ENCODE data around the gene HOXB3. TPM values are rescaled to one million over a fixed set of nuclear protein-coding genes. Genes with fewer than 3 reads are reported as not detected.
A peak's percentile ranks its signal among the peaks of the same experiment; 100 is the strongest.

HOXB3 gene
- total RNA-seq, 2 donors from 2014 or later: 26.8 to 33.3 TPM

GRCh38 chr17:48589060-48589830 lies 796 bp downstream of the HOXB3 start:
- Histone ChIP-seq H3K9me3 (no peaks in the 10 kb centered on the region), H3K4me3 (peak overlapping the region; percentile 37), H3K36me3 (no peaks in the 10 kb centered on the region), H3K27me3 (replicated peaks; ENCODE audit: insufficient read depth) (no peaks in the 10 kb centered on the region), H3K27ac (peak overlapping the region in 1 of 2 donors; percentile 38), H3K4me1 (ENCODE audit: control insufficient read depth in 1 of 2, low read depth in 2 of 2) (peaks cover 13 to 21% of the 10 kb centered on the region in 2 donors)
- DNase-seq (ENCODE audit: low spot score) (no peak), ATAC-seq (ENCODE audit: insufficient number of reproducible peaks, low FRiP score, low read depth) (no peak)
- no peak for TF ChIP-seq CTCF (IDR thresholded peaks at IDR 0.05)

- Histone ChIP-seq H3K4me3 (no peak overlapping the region), H3K36me3 (no peaks in the 10 kb centered on the region), H3K27me3 (replicated peaks; ENCODE audit: insufficient read depth) (no peaks in the 10 kb centered on the region), H3K27ac (peak overlapping the region in 1 of 2 donors; percentile 38), H3K4me1 (ENCODE audit: control insufficient read depth in 1 of 2, low read depth in 2 of 2) (peaks cover 13 to 27% of the 10 kb centered on the region in 2 donors), H3K9me3 (no peaks in the 10 kb centered on the region)
- ATAC-seq (ENCODE audit: insufficient number of reproducible peaks, low FRiP score, low read depth): no peak
- TF ChIP-seq CTCF (IDR thresholded peaks at IDR 0.05): no peak
- DNase-seq (ENCODE audit: low spot score): no peak
Measured at GRCh38 chr17:48588528-48588927, 1.5 kb downstream of the HOXB3 start.

- H3K36me3 ChIP-seq: no peaks in the 10 kb centered on the region
- peaks cover 14 to 27% of the 10 kb centered on the region in 2 donors for H3K4me1 ChIP-seq (ENCODE audit: control insufficient read depth in 1 of 2, low read depth in 2 of 2)
- ATAC-seq (ENCODE audit: insufficient number of reproducible peaks, low FRiP score, low read depth) (no peak), DNase-seq (ENCODE audit: low spot score) (no peak)
- no peak for TF ChIP-seq CTCF (IDR thresholded peaks at IDR 0.05)
- H3K9me3 ChIP-seq: no peaks in the 10 kb centered on the region
- H3K27ac ChIP-seq: peak overlapping the region in 1 of 2 donors; percentile 25
- no peaks in the 10 kb centered on the region for H3K27me3 ChIP-seq (replicated peaks; ENCODE audit: insufficient read depth)
- H3K4me3 ChIP-seq: no peak overlapping the region
Measured at GRCh38 chr17:48588074-48588415, 2.0 kb downstream of the HOXB3 start.

- TF ChIP-seq CTCF (IDR thresholded peaks at IDR 0.05): no peak
- peak overlapping the region in 1 of 2 donors; percentile 25 for H3K27ac ChIP-seq
- no peaks in the 10 kb centered on the region for H3K36me3 ChIP-seq
- no peaks in the 10 kb centered on the region for H3K27me3 ChIP-seq (replicated peaks; ENCODE audit: insufficient read depth)
- peaks cover 19 to 31% of the 10 kb centered on the region in 2 donors for H3K4me1 ChIP-seq (ENCODE audit: control insufficient read depth in 1 of 2, low read depth in 2 of 2)
- no peak overlapping the region for H3K4me3 ChIP-seq
- ATAC-seq (ENCODE audit: insufficient number of reproducible peaks, low FRiP score, low read depth) (no peak), DNase-seq (ENCODE audit: low spot score) (no peak)
- H3K9me3 ChIP-seq: no peaks in the 10 kb centered on the region
Measured at GRCh38 chr17:48587276-48588073, 2.6 kb downstream of the HOXB3 start.

Measured in thoracic aorta (tissue), 2 donors.